Measurements from ENCODE around the gene ABCD4. TPM values are rescaled to one million over a fixed set of nuclear protein-coding genes. Genes with fewer than 3 reads are reported as not detected.

The ABCD4 gene
- polyA plus RNA-seq, 1 of the 3 experiments (the other 2 are of a cell fraction) = 37.0 TPM

GRCh38 chr14:74238974-74239847 lies 63.5 kb downstream of the ABCD4 start, which contains the start of gene VSX2:
Gene VSX2 (plus strand): TSS chr14:74239449. CDS start chr14:74239562, 113 bp downstream.
- CTCF ChIA-PET = interaction anchor here (0.9 to 6.2 kb wide), 7 partner anchors 9 to 98 kb away, joined by 3 to 30 read pairs (median 5); no protein-coding TSS in a partner anchor
- no peaks in the 10 kb centered on the region for H3K9me2 ChIP-seq
- H3K36me3 ChIP-seq (replicated peaks in 1 of 2; ENCODE audit: control insufficient read depth in 1 of 2, insufficient read depth in 2 of 2, low read length in 1 of 2) = no peaks in the 10 kb centered on the region
- WGBS (ENCODE audit: low lambda C conversion rate) = 28% methylated on average over 13 of the region's 40 CpGs
- H4K20me1 ChIP-seq (ENCODE audit: insufficient read depth) = peaks cover 18% of the 10 kb centered on the region
- no peaks in the 10 kb centered on the region; a peak in 1 of 4 replicates for H3K4me1 ChIP-seq (ENCODE audit: control insufficient read depth in 1 of 2, insufficient read depth in 2 of 2, low read depth in 1 of 2, low read length in 1 of 2)
- no peaks in the 10 kb centered on the region for H3K9me3 ChIP-seq
- no peaks in the 10 kb centered on the region for H3F3A ChIP-seq (replicated peaks; ENCODE audit: insufficient read depth)
- POLR2A ChIA-PET = interaction anchor here (0.7 kb wide), 1 partner anchor 154 kb away, joined by 3 read pairs; the partner anchor contains the start of gene LIN52
- peaks cover 83% of the 10 kb centered on the region for H3K27me3 ChIP-seq (ENCODE audit: insufficient read depth)
- H3K27ac ChIP-seq (ENCODE audit: low read depth in 2 of 2, low read length in 1 of 2) = no peak within 1 kb of the TSS
- H3K4me2 ChIP-seq = no peak within 1 kb of the TSS
- DNase-seq = no peak
- H3K4me3 ChIP-seq (ENCODE audit: low read depth in 2 of 2, low read length in 1 of 2) = no peak within 1 kb of the TSS
- H3K9ac ChIP-seq = no peak within 1 kb of the TSS
- no peak for TF ChIP-seq MEF2A (IDR thresholded peaks at IDR 0.05; ENCODE audit: borderline replicate concordance, low read depth)
- TF ChIP-seq IRF3 (IDR thresholded peaks at IDR 0.05; ENCODE audit: low read depth, low read length) = no peak
- TF ChIP-seq MAX (IDR thresholded peaks at IDR 0.05; ENCODE audit: low read depth) = no peak
- TF ChIP-seq USF2 (IDR thresholded peaks at IDR 0.05; ENCODE audit: borderline replicate concordance, low read depth, low read length) = no peak
- TF ChIP-seq NRF1 (IDR thresholded peaks at IDR 0.05; ENCODE audit: low read depth, low read length) = no peak
- no peak for TF ChIP-seq EZH2phosphoT487 (IDR thresholded peaks at IDR 0.05; ENCODE audit: borderline replicate concordance, low read depth)
- no peak for TF ChIP-seq RFX5 (IDR thresholded peaks at IDR 0.05; ENCODE audit: low read length)
- no peak for TF ChIP-seq ZBTB33 (IDR thresholded peaks at IDR 0.05; ENCODE audit: borderline replicate concordance, low read depth)
- TF ChIP-seq TEAD4 (IDR thresholded peaks at IDR 0.05; ENCODE audit: borderline replicate concordance, insufficient read depth) = no peak
- no peak for TF ChIP-seq CHD2 (IDR thresholded peaks at IDR 0.05; ENCODE audit: low read length, partially characterized antibody)
- no peak for TF ChIP-seq MXI1 (IDR thresholded peaks at IDR 0.05; ENCODE audit: low read depth, low read length)
- TF ChIP-seq GATA2 (CRISPR knock-in tag; IDR thresholded peaks at IDR 0.05) = no peak
- no peak for TF ChIP-seq TAF1 (IDR thresholded peaks at IDR 0.05; ENCODE audit: borderline replicate concordance, low read depth, low read length)
- TF ChIP-seq NFIC (IDR thresholded peaks at IDR 0.05; ENCODE audit: borderline replicate concordance) = no peak
- no peak for TF ChIP-seq RAD21 (IDR thresholded peaks at IDR 0.05; ENCODE audit: low read length)
- no peak for TF ChIP-seq FOSL2 (IDR thresholded peaks at IDR 0.05; ENCODE audit: borderline replicate concordance, low read depth)
- no peak for TF ChIP-seq RCOR1 (IDR thresholded peaks at IDR 0.05; ENCODE audit: low read length)
- no peak for TF ChIP-seq EP300 (IDR thresholded peaks at IDR 0.05; ENCODE audit: borderline replicate concordance in 1 of 2, low read depth in 1 of 2, low read length in 1 of 2)
- H2AFZ ChIP-seq (ENCODE audit: low read depth) = no peak within 1 kb of the TSS
- no peaks in the 10 kb centered on the region for H3K79me2 ChIP-seq (ENCODE audit: insufficient read depth)

Data from SK-N-SH (cell line).